IMR-90 (cell line): Measurements from ENCODE around the gene SPPL2B. TPM values are rescaled to one million over a fixed set of nuclear protein-coding genes. Genes with fewer than 3 reads are reported as not detected.

Source experiments
- ATAC-seq: fragments of 200-7000 bp; cut with Tn5 transposase; 2 replicates; pipeline ENCODE4 v1.9.1; 2020; ENCODE audit warnings: low read depth, mild to moderate bottlenecking, moderate library complexity
- BruUV-seq: library from RNA; stranded (reverse); fragments of 400-500 nt; replicated peaks from 2 replicates; lab custom pipeline; 2021; lab: Mats Ljungman, UMichigan
- CTCF ChIA-PET: fragments of 300-600 bp; formaldehyde crosslinking; extraction: SDS; loops from one replicate; lab custom pipeline; 2021; ENCODE audit warnings: antibody characterized with exemption; lab: Yijun Ruan, JAX
- POLR2A ChIA-PET: fragments of 300-600 bp; sonication (Branson Sonifier 250); formaldehyde crosslinking; loops from one replicate; lab custom pipeline; 2022; ENCODE audit warnings: antibody characterized with exemption; ENCODE audit not compliant: unreplicated experiment; lab: Charles Lee
- DNase-seq: peaks from one replicate; pipeline ENCODE4 v3.0.0; 2013
- H2AFZ ChIP-seq: replicated peaks from 2 replicates; pipeline ENCODE3; 2013; ENCODE audit warnings: low read length, mild to moderate bottlenecking; ENCODE audit not compliant: poor library complexity
- H2AK5ac ChIP-seq: 2 replicates; pipeline ENCODE4 v1.6.1; 2013; ENCODE audit warnings: low read depth, low read length, inconsistent platforms
- H2AK9ac ChIP-seq: replicated peaks from 2 replicates; pipeline ENCODE3; 2013; ENCODE audit warnings: mild to moderate bottlenecking, low read depth, low read length, moderate library complexity; ENCODE audit not compliant: poor library complexity
- H2BK120ac ChIP-seq: 2 replicates; pipeline ENCODE4 v1.6.1; 2013; ENCODE audit warnings: low read depth, low read length, inconsistent platforms
- H2BK15ac ChIP-seq: 3 replicates; pipeline ENCODE4 v1.6.1; 2013; ENCODE audit warnings: low read depth, low read length, inconsistent platforms
- H2BK20ac ChIP-seq: 2 replicates; pipeline ENCODE4 v1.6.1; 2013; ENCODE audit warnings: low read depth, mild to moderate bottlenecking, inconsistent platforms, low read length, moderate library complexity
- H2BK5ac ChIP-seq: 2 replicates; pipeline ENCODE4 v1.6.1; 2013; ENCODE audit warnings: mild to moderate bottlenecking, low read depth, low read length, inconsistent platforms; ENCODE audit not compliant: poor library complexity, severe bottlenecking
- H3K14ac ChIP-seq: replicated peaks from 2 replicates; pipeline ENCODE4 v1.6.1; 2013; ENCODE audit warnings: low read depth, low read length, inconsistent platforms
- H3K18ac ChIP-seq: 2 replicates; pipeline ENCODE4 v1.6.1; 2013; ENCODE audit warnings: low read depth, low read length, control low read depth
- H3K23ac ChIP-seq: 2 replicates; pipeline ENCODE4 v1.6.1; 2013; ENCODE audit warnings: low read depth, low read length, inconsistent platforms
- H3K27ac ChIP-seq: 2 replicates; pipeline ENCODE4 v1.5.1; 2013; ENCODE audit warnings: mild to moderate bottlenecking, control low read depth, low read length; ENCODE audit not compliant: insufficient read depth
- H3K27me3 ChIP-seq: 2 replicates; pipeline ENCODE4 v1.6.1; 2013; ENCODE audit warnings: low read length; ENCODE audit not compliant: control insufficient read depth, insufficient read depth
- H3K36me3 ChIP-seq: 2 replicates; pipeline ENCODE4 v1.6.1; 2013; ENCODE audit warnings: low read length, mixed read lengths; ENCODE audit not compliant: control insufficient read depth, insufficient read depth
- H3K4ac ChIP-seq: 2 replicates; pipeline ENCODE4 v1.6.1; 2013; ENCODE audit warnings: low read depth, low read length, inconsistent platforms
- H3K4me1 ChIP-seq: 2 replicates; pipeline ENCODE4 v1.6.1; 2013; ENCODE audit warnings: low read length, mixed read lengths; ENCODE audit not compliant: control insufficient read depth, insufficient read depth
- H3K4me2 ChIP-seq: 2 replicates; pipeline ENCODE4 v1.6.1; 2013; ENCODE audit warnings: low read depth, mild to moderate bottlenecking, control low read depth, low read length, moderate library complexity
- H3K4me3 ChIP-seq: 2 replicates; pipeline ENCODE4 v1.5.1; 2013; ENCODE audit warnings: low read depth, mild to moderate bottlenecking, control low read depth, low read length, moderate library complexity; ENCODE audit not compliant: insufficient read depth
- H3K56ac ChIP-seq: 2 replicates; pipeline ENCODE4 v1.6.1; 2013; ENCODE audit warnings: low read length, inconsistent platforms; ENCODE audit not compliant: insufficient read depth; ENCODE audit errors: extremely low read depth
- H3K79me1 ChIP-seq, 2 experiments: 2 replicates each; pipeline ENCODE4 v1.6.1; 2013; ENCODE audit warnings: low read length in 2 of 2, inconsistent platforms in 1 of 2, low read depth in 1 of 2
- H3K9ac ChIP-seq: 2 replicates; pipeline ENCODE4 v1.6.1; 2013; ENCODE audit warnings: low read depth, low read length, control low read depth
- H3K9me1 ChIP-seq: 2 replicates; pipeline ENCODE4 v1.6.1; 2013; ENCODE audit warnings: low read length, inconsistent platforms; ENCODE audit not compliant: insufficient read depth
- H3K9me3 ChIP-seq: 2 replicates; pipeline ENCODE4 v1.6.1; 2013; ENCODE audit warnings: low read length; ENCODE audit not compliant: control insufficient read depth, insufficient read depth
- H4K20me1 ChIP-seq: 2 replicates; pipeline ENCODE4 v1.6.1; 2013; ENCODE audit warnings: low read length, inconsistent platforms; ENCODE audit not compliant: insufficient read depth
- H4K5ac ChIP-seq: 2 replicates; pipeline ENCODE4 v1.6.1; 2013; ENCODE audit warnings: mild to moderate bottlenecking, low read depth, low read length, control low read depth
- H4K8ac ChIP-seq, 2 experiments: 2 replicates each; pipeline ENCODE4 v1.6.1; 2013; ENCODE audit warnings: low read depth in 2 of 2, low read length in 2 of 2, control low read depth in 1 of 2, inconsistent platforms in 1 of 2
- H4K91ac ChIP-seq: 2 replicates; pipeline ENCODE4 v1.6.1; 2013; ENCODE audit warnings: low read depth, low read length, inconsistent platforms; ENCODE audit not compliant: insufficient read depth
- SMC3 ChIP-seq: fragments of 150-350 bp; IDR thresholded peaks from 2 replicates; pipeline ENCODE4 v1.6.1; 2016; ENCODE audit warnings: low read depth, mild to moderate bottlenecking, antibody characterized with exemption, low read length, moderate library complexity
- WGBS, 2 experiments: methylation state at CpG; one replicate each; pipeline versions ENCODE4 v1.1.5 to v1.1.7; 2013; ENCODE audit warnings: missing lambda C conversion rate in 2 of 2; ENCODE audit not compliant: insufficient read length in 1 of 2; ENCODE audit errors: extremely low coverage in 2 of 2; 5-methylcytosine and 5-hydroxymethylcytosine counted together
- dilution Hi-C: fragments of 300-500 bp; cut with HindIII; formaldehyde crosslinking; loops from one replicate; pipeline ENCODE4 v1.14.3; 2018; ENCODE audit warnings: low sequenced_read_pairs; ENCODE audit not compliant: unreplicated experiment
- in situ Hi-C: fragments of 300-500 bp; cut with MboI; formaldehyde crosslinking; loops from 3 replicates; pipeline ENCODE4 v1.14.3; 2019; ENCODE audit warnings: low sequenced_read_pairs, inconsistent platforms, mixed read lengths
- intact Hi-C: fragments of 100-400 bp; cut with micrococcal nuclease; formaldehyde crosslinking; loops from 2 replicates; pipeline ENCODE4 v1.10.0; 2022
- polyA plus RNA-seq, 3 experiments: library from polyadenylated mRNA; depleted of rRNA; stranded (reverse); fragments of >200 nt; gene quantifications; 2 replicates each; pipeline ENCODE4 v1.2.3, GENCODE V29; 2012; ENCODE audit warnings: low replicate concordance in 1 of 3
- total RNA-seq: library from RNA; depleted of rRNA; stranded (reverse); fragments of >200 nt; gene quantifications from 2 replicates; pipeline ENCODE4 v1.2.3, GENCODE V29; 2012

Gene SPPL2B
- total and polyA plus RNA-seq, 2 of the 4 experiments (the other 2 are of a cell fraction): 3.4 to 45.7 TPM

DNA sequence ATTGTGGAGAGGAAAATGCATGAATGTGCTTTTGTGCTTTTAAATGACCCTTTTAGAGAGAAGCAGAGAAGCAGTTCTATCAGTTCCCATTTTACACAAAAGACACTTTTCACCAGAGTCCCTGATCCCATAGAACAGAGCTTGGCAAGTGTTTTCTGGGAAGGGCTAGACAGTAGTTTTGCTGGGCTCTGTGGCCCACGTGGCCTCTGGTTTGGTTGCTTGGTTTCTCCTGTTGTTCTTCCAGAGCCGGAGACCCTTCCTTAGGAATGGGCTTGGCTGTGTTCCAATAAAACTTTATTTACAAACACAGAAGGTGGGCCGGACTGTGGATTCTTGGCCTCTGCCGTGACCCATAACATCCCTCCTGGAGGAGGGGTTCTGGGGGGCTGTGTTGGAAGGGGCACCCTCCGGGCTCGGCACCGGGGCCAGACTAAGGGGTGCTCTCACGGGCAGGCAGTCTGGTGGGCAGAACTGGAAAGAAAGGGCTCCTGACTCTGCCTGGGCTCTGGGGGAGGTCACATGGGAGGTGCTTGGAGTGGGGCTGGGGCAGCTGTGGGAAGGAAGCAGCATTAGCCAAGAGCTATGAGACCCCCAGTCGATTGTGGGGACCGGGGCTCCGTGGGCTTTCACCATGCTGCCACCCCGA is 3.2 kb downstream of the SPPL2B start:
- no peak for DNase-seq

More for the DNA sequence above, 3.2 kb downstream of the SPPL2B start:
- Histone ChIP-seq H3K18ac (no peak overlapping the region), H3K9ac (no peak overlapping the region), H2BK120ac (no peak overlapping the region), H3K9me3 (no peaks in the 10 kb centered on the region), H3K4ac (no peak overlapping the region), H4K5ac (no peak overlapping the region), H3K4me1 (peaks cover 4% of the 10 kb centered on the region), H2BK15ac (no peak overlapping the region), H3K27ac (no peak overlapping the region), H3K14ac (no peak overlapping the region), H4K91ac (no peak overlapping the region), H3K4me2 (no peak overlapping the region), H2BK20ac (no peak overlapping the region), H2AFZ (no peak overlapping the region), H2AK5ac (no peak overlapping the region), H4K8ac (no peak overlapping the region), H2AK9ac (peak overlapping the region; percentile 16), H2BK5ac (no peak overlapping the region), H3K23ac (peak overlapping the region; percentile 25; the same call in 1 of the 2 replicates), H3K56ac (no peak overlapping the region), H3K9me1 (peaks cover 12% of the 10 kb centered on the region), H3K4me3 (no peak overlapping the region), H3K27me3 (no peaks in the 10 kb centered on the region), H3K36me3 (no peaks in the 10 kb centered on the region; the same call in 1 of the 2 replicates), H4K20me1 (peaks cover 44% of the 10 kb centered on the region), H3K79me1 (peaks cover 41 to 80% of the 10 kb centered on the region in 2 experiments)
- no peak for TF ChIP-seq SMC3
- 93% methylated on average over 4 of the region's 12 CpGs; no CpG with 5 or more reads in 1 of the 2 experiments for WGBS, 2 experiments
- intact Hi-C loops: no loop called here
- ChIA-PET POLR2A (no interaction called here), CTCF (interaction anchor here (0.6 kb wide), 1 partner anchor 15 kb away, joined by 3 read pairs; no protein-coding TSS in a partner anchor)
- no TSS peak for BruUV-seq
- ATAC-seq: no peak
- in situ Hi-C loops: no loop called here
- dilution Hi-C loops: no loop called here
